Endothelial cell of umbilical vein (primary cell): ENCODE results near the gene PSTK.

Source experiments
- EZH2 ChIP-seq: IDR thresholded peaks from 2 replicates; pipeline ENCODE4 v1.6.1; 2012; ENCODE audit warnings: borderline replicate concordance, low read depth, mild to moderate bottlenecking, moderate library complexity, low read length, inconsistent platforms; ENCODE audit not compliant: severe bottlenecking
- FOS ChIP-seq: IDR thresholded peaks from 2 replicates; pipeline ENCODE4 v1.6.1; 2011; ENCODE audit warnings: mild to moderate bottlenecking, low read length, moderate library complexity, borderline replicate concordance; ENCODE audit not compliant: insufficient read depth
- MYC ChIP-seq: IDR thresholded peaks from one replicate; pipeline ENCODE4 v1.6.1; 2011; ENCODE audit warnings: mild to moderate bottlenecking, low read depth, low read length
- POLR2A ChIP-seq: IDR thresholded peaks from 2 replicates; pipeline ENCODE4 v1.6.1; 2012; ENCODE audit warnings: low read depth, mild to moderate bottlenecking, control low read depth, low read length
- TF ChIP-seq, protein P1 (sequence below), 2 donors: IDR thresholded peaks; 1 replicate in 1 of 2; 2 replicates in 1 of 2; pipeline ENCODE4 v1.5.1; 2011; ENCODE audit warnings: low read length in 2 of 2, mild to moderate bottlenecking in 2 of 2, moderate library complexity in 2 of 2, control low read depth in 1 of 2, inconsistent platforms in 1 of 2, low read depth in 1 of 2; ENCODE audit not compliant: insufficient read depth in 1 of 2; ENCODE audit errors: extremely low read depth in 1 of 2

DNA sequence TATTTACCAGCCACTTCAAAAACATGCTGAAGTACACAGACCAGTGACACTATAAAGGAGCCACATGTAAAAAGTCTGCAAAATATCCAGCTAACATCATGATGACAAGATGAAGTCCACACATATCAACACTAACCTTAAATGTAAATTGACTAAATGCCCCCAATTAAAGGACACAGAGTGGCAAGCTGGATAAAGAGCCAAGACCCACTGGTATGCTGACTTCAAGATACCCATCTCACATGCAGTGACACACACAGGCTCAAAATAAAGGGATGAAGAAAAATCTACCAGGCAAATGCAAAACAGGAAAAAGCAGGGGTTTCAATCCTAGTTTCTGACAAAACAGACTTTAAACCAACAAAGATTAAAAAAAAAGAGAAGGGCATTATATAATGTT lies 13.3 kb upstream of the PSTK start:
- TF ChIP-seq FOS (no peak), POLR2A (no peak), EZH2 (no peak), MYC (no peak)
- TF ChIP-seq, protein P1, sequence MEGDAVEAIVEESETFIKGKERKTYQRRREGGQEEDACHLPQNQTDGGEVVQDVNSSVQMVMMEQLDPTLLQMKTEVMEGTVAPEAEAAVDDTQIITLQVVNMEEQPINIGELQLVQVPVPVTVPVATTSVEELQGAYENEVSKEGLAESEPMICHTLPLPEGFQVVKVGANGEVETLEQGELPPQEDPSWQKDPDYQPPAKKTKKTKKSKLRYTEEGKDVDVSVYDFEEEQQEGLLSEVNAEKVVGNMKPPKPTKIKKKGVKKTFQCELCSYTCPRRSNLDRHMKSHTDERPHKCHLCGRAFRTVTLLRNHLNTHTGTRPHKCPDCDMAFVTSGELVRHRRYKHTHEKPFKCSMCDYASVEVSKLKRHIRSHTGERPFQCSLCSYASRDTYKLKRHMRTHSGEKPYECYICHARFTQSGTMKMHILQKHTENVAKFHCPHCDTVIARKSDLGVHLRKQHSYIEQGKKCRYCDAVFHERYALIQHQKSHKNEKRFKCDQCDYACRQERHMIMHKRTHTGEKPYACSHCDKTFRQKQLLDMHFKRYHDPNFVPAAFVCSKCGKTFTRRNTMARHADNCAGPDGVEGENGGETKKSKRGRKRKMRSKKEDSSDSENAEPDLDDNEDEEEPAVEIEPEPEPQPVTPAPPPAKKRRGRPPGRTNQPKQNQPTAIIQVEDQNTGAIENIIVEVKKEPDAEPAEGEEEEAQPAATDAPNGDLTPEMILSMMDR (IDR thresholded peaks at IDR 0.05; ENCODE audit: extremely low read depth in 1 of 2, insufficient read depth in 1 of 2, low read depth in 1 of 2, low read length in 2 of 2): no peak
